Measurements from ENCODE around the gene GPX2.
A peak's percentile ranks its signal among the peaks of the same experiment; 100 is the strongest.

- TF ChIP-seq TAF1 (conservative IDR thresholded peaks at IDR 0.05) (no peak), CTCF (IDR thresholded peaks at IDR 0.05; ENCODE audit: low read depth, low read length, missing input control) (peak; percentile 4), MAX (IDR thresholded peaks at IDR 0.05) (no peak), ZBTB33 (IDR thresholded peaks at IDR 0.05) (no peak), RAD21 (IDR thresholded peaks at IDR 0.05) (no peak), RXRA (IDR thresholded peaks at IDR 0.05) (no peak), JUND (IDR thresholded peaks at IDR 0.05) (no peak), YY1 (IDR thresholded peaks at IDR 0.05) (no peak), EGR1 (IDR thresholded peaks at IDR 0.05; ENCODE audit: low read depth in 2 of 2) (no peak), GABPA (IDR thresholded peaks at IDR 0.05 in 1 of 2, conservative IDR thresholded peaks at IDR 0.05 in 1 of 2) (no peak), FOXA1 (IDR thresholded peaks at IDR 0.05) (no peak), ATF3 (IDR thresholded peaks at IDR 0.05) (no peak), HNF4G (IDR thresholded peaks at IDR 0.05) (no peak)
- TF ChIP-seq, protein P1, sequence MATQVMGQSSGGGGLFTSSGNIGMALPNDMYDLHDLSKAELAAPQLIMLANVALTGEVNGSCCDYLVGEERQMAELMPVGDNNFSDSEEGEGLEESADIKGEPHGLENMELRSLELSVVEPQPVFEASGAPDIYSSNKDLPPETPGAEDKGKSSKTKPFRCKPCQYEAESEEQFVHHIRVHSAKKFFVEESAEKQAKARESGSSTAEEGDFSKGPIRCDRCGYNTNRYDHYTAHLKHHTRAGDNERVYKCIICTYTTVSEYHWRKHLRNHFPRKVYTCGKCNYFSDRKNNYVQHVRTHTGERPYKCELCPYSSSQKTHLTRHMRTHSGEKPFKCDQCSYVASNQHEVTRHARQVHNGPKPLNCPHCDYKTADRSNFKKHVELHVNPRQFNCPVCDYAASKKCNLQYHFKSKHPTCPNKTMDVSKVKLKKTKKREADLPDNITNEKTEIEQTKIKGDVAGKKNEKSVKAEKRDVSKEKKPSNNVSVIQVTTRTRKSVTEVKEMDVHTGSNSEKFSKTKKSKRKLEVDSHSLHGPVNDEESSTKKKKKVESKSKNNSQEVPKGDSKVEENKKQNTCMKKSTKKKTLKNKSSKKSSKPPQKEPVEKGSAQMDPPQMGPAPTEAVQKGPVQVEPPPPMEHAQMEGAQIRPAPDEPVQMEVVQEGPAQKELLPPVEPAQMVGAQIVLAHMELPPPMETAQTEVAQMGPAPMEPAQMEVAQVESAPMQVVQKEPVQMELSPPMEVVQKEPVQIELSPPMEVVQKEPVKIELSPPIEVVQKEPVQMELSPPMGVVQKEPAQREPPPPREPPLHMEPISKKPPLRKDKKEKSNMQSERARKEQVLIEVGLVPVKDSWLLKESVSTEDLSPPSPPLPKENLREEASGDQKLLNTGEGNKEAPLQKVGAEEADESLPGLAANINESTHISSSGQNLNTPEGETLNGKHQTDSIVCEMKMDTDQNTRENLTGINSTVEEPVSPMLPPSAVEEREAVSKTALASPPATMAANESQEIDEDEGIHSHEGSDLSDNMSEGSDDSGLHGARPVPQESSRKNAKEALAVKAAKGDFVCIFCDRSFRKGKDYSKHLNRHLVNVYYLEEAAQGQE (IDR thresholded peaks at IDR 0.05), result no peak
These were observed 29.6 kb upstream of the GPX2 start, which contains the start of gene RAB15 for GRCh38 chr14:64971943-64972791.
